GM21447 (cell line): ENCODE measurements around the gene NUFIP1.
"Not testable (repeated sequence)": the region's sequence is repeated elsewhere in the genome, so short reads cannot be mapped to it uniquely, and the experiment has no call there.

Experiments used
- ATAC-seq: cut with Tn5 transposase; IDR thresholded peaks from one replicate; pipeline ENCODE4 v1.9.1; 2021; ENCODE audit not compliant: unreplicated experiment

NUFIP1 gene

DNA sequence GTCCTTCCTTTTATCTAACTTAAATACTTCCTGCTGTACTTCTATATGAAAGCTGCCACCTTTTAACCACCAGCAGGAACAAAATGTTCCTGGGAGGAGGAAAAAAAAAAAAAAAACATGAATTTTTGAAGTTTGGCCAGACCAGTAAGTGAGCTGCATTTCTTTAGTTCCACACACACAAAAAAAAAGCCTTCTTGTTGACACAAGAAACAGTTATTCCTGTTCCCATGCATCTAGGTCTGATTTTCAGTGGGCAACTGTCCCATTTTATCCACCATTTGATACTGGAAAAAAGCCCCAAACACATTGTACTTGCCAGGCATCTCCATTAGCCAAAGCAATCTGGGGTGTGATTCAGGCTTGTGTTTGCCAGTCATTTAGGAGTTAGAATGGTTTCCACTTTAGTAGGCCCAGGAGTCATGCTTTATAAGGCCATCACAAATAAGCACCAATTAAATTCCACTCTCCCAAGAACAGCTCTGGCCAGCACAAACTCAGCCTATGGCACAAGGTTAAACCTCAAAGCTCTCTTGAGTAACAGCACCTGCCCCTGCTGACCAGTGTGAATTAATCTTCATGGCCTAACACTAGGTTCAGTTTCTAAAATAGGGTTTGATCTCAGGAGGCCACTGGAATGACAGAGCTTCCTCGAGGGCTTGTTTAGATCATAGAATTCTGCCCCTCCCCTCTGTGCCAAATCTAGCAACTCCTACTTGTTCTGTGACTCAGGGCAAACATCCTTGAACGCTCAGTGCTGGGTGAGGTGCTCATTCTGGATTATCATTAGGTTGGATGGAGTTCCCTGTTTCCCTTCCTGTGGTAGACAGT lies 67.1 kb downstream of the NUFIP1 start:
- ATAC-seq = no peak

DNA sequence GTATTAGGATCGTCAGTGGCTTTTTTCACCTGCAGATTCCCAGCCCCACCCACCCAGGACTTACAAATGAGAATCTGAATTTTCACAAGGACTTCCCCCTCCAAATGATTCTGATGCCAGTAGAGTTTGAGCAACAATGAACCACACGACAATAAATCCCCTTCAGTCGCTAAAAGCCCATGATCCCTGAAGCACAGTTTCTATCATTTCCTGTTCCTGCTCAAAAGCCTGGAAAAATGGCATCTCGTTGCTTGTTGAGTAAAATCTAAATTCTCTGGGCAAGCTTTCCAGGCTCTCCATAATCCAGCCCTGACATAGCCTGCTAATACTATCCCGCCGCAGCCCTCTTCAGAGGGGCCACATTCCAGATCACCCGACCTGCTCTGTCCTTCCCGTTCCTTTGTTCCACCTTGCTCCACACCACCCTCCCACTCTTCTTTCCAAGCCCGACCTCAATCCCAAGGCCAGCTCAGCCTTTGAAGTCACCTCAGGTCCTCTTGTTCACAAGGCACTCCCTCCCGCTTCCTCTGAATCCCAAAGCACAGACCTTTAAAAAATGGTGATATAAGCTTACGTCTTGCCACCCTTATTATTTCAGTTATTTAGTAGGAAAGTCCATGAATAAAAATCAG lies 67.9 kb downstream of the NUFIP1 start:
- ATAC-seq = no peak

DNA sequence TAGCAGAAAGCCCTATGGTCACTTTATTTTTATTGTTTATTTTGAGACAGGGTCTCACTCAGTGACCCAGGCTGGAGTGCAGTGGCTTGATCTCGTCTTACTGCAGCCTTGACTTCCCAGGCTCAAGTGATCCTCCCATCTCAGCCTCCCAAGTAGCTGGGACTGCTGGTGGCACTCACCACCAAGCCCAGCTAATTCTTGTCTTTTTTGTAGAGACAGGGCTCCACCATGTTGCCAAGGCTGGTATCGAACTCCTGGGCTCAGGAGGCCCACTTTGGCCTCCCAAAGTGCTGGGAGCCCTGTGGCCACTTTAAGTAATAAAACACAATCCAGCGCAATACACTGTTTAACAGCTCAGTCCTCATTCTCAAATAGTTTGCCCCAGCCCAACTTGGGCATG lies 69.3 kb downstream of the NUFIP1 start:
- no peak for ATAC-seq

DNA sequence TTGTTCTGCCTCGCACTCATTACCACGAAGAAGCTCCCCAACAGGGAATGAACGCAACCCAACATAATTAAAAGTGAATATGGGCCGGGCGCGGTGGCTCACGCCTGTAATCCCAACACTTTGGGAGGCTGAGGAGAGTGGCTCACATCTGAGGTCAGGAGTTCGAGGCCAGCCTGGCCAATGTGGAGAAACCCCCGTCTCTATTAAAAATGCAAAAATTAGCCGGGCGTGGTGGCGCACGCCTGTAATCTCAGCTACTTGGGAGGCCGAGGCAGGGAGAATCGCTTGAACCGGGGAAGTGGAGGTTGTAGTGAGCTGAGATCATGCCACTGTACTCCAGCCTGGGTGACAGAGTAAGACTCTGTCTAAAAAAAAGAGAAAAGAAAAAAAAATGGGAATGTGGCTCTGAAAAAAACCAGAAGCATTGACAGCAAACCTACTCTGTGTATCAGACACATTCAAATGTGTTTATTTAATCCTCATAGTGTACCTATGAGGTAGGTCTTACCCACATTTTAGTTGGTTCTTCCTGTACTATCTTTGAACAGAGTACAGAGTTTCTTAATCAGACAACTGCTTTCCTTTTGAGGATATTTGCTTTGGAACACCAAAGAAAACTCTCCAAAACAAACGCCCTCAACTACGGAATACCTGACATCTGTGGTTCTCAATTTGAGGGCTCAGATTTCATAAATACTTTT lies 70.0 kb downstream of the NUFIP1 start:
- ATAC-seq = no peak

DNA sequence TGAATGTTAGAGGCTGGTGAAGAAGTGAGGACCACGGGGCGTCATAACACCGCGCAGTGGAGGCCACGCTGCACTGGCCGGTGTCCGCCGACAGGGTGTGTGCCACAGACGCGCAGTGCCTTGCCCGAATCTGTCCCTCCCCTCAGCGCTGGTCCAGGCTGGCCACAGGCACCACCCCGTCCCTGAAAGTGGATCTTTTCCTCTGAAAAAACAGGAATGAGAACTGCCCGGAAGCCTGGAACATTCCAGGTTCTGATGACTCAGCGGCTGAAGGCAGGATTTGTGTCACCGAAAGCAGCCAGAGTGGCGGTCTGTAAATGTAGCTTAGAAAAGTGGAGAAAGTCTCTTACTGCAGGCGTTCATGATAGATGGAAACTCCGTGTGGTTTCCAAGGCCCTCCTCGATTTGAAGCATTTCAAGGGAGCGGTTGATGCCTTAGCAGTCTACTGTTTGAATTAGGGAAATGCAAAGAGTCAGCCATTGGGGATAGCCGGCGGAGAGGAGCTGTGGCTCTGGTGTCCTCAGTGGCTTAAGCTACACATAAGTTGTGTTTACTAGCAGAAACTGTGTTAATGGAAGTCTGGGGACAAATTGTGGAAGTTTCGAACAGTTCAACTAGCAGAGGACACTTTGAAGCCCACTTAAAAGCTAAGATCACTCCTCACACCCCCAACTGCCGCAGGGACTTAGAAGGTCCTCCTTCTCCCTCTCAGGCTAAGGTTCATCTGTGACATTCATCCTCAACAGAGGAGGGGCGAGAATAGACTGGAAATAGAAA lies 70.8 kb downstream of the NUFIP1 start:
- ATAC-seq = peak; percentile 85

DNA sequence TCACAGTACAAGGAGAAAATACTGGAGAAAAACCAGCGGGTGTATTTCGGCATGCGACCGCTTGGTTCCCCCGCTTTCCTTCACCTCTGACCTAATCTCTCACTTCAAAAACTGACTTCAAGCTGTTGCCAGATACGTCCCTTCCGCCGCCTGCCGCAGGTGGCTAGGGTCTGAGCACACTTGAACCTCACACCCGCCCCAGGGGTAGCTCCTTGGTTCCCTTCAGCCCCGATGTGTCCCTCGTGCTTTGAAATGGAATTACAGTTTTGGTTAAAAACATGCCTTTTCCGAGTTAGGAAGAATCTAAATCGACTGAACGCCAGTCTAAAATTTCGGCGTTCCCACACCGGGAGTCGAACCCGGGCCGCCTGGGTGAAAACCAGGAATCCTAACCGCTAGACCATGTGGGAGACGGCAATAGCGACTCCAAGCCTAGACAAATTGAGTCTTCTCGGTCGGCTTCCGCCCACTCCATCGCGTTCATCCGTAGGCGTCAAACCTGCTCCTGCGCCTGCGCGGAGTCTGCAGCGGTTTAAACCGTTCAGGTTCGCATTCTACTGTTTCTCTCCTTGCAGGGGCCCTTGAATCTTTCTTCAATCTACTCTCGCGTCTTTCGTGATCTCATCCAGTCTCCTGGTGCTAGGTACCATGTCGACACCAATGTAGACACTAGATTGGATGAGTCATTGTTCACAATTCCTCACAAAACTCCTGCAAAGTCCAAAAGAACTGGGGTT lies 71.5 kb downstream of the NUFIP1 start:
- peak; percentile 78 for ATAC-seq

DNA sequence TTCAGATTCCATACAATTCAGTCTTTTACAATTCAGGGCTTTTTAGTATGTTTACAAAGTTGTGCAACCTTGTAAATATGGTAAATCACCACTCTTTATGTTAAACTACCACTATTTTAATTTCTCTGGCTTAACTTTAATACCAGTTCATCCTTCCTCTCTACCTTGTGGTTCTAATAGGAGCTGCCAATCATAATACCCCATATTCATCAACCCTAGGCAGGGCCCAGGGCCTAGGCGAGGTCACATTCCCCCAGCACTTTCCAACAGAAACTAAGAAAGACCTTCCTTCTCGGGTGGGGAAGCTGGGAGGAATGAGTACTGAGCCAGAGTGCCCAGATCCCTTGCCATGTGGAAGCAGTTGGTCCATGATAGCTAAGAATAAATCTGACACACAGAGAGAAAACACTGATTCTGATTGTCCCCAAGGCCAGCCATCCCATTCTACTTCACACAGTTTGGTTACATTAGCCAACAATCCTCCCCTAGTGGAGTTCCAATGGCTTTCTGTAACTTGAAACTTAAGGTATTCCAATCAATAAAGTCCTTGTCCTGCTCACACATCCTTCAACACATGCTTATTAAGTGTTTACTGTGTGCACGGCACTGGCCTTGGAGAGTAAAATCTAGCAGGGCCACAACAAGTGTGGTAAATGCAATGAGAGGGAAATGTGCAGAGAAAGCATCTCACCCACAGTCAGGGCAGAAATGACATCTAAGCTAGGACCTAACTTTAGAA lies 76.8 kb downstream of the NUFIP1 start:
- ATAC-seq = no peak

DNA sequence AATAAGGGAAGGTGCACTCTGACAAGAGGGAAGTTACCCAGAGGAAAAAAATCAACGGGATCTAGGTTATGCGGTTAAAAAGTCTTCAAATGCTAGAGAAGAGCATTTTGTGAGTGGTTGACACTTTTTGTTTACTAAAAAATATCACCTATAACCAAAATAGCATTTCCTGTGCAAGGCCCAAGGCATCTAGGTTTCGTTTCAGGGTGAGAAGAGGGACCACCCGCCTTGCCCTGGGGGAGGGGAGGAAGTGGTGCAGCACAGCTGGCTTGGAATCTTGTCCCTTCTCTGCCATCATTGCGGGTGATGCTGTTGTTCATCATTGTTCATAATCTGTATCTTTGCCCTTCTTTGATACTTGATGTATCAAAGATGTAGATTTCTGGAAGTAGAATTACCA lies 80.6 kb downstream of the NUFIP1 start:
- ATAC-seq = no peak

DNA sequence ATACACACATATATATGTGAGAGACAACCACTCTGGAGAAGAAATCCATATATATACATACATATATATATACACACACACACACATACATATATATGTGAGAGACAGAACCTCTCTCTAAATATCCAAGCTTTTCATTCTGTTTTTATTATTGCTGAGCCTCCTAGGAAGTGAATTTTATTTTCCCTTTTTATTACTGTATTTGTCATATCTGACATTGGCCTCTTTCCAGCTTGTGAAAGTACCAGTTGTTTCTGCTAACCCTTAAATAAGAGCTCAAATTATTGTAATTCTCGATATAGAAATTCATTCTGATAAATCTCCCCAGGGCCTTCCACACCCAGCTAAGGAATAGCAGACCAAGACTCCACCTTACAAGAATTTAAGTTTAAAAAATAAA lies 81.0 kb downstream of the NUFIP1 start:
- ATAC-seq = no peak

DNA sequence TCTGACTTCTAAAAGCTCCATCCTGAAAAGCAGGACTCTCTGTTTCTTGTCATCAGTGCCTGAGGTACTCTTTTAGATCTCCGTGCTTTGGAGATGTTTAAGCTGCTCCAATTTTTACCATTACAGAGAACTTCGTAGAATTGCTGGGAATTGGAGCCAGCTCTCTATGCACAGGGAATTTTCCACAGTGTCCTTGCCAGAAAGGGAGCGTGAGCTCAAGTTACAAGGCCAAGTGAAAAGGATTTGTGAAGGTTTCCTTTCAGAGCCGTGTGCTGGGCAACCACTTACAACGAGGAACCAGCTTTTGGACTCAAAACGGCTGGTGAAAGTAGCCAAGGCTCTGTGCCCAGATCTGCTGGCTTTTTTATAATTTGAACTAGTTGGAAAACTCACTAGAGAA lies 82.6 kb downstream of the NUFIP1 start:
- ATAC-seq = no peak

DNA sequence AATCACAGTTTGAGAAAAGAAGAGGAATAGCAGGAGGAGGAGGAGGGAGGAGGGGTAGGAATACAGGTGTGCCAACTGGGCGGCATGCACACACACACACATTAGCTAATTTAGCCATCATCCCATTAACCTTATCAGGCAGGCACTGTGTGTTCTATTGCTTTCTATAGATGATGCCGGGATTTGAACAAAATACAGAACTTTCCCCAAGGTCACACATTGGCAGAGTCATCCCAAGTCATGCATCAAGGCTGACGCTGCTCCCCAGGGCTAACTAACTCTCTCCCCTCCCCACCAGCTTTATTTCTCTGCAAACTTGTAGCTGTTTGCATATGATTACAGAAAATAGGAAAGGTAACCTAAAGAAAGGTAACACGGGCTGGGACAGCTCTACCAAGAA lies 83.0 kb downstream of the NUFIP1 start:
- ATAC-seq = no peak

DNA sequence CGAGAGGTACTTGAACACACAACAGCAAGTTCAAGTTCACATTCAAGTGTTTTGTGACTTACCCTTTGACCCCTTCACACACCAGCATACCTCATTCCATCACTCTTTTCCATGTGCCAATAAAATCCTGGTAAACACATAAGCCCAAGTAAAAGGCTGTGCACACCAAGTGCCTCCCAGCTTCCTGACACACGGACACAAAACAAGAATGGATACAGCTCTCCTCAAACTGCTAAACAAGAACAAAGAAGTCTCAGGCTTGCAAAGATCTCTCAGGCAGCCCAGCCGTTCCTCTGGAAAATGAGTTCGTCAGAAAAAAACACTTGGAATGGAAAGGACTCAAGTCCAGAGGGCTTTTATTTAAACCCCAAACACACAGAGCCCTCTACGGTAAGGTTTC lies 83.7 kb downstream of the NUFIP1 start:
- no peak for ATAC-seq

DNA sequence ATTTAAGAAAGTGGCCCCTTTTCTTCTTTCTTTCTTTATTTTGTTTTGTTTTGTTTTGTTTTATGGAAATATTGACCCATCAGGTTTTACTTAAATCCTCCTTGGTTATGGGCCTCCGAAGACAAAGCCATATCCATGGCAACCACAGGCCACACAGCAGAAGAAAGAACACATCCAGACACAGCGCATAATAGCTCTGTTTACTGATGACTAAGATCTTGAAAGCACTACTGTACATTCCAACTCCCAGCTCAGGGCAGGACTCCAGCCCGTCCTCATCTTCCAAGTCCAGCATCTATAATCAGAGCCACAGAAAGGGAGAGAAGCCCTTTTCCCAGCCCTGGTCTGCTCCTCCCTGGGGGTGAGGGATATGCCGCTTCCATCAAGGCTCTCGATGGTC lies 84.3 kb downstream of the NUFIP1 start:
- ATAC-seq = no peak

DNA sequence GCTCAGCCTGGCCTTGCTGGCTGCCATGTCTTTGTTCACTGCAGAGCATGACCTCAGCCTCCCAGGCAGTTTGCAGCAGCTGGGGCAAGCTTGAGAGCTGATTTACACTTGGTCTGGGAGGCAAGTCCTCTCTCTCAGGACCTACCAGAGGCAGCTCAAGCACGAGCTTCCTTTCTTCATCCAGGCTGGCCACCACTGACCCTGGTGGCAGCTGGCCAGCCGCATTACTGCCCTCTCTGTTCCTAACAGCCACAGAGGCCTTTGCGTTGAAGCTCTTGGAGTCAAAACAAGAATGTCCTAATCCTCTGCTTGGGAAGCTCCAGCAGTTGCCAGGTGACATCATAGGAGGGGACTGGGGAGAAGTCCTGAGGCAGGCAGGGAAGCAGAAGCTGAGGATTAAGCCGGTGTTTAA lies 85.7 kb downstream of the NUFIP1 start:
- ATAC-seq = no peak

DNA sequence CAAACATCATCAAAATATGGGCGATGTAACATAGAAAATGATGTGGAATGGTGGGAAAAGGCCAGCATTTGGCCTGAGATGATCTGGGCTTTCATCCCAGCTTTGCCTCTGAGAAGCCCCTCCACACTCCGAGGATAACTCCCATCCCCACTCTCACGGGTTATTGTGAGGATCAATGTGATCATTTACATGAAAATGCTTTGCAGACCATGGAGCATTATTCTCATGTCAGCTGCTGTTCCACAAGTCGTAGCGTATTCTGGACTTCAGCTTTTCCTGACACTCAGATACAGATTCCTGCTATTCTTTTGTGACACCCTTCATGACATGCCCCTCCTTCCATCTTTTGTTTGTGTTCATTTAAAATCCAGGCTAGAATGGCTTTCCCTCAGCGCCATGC lies 86.5 kb downstream of the NUFIP1 start:
- no peak for ATAC-seq

DNA sequence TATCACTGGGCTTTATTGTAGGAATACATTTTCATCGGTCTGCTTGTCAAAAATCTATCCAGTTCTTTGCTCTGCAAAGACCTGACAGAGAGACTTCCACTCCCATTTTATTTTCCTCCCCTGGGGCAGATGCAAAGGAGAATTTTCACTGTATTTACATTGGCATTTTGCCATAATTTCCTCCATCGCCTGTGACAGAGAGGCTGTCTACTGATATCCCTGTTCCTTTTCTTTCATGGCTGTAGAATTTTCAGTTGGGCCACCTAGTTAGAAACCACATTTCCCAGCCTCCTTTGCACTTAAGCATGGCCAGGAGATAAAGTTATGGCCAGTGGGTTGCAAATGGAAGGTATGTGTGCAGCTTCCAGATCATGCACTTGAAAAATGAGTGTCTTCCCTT lies 89.3 kb downstream of the NUFIP1 start:
- ATAC-seq = no peak

DNA sequence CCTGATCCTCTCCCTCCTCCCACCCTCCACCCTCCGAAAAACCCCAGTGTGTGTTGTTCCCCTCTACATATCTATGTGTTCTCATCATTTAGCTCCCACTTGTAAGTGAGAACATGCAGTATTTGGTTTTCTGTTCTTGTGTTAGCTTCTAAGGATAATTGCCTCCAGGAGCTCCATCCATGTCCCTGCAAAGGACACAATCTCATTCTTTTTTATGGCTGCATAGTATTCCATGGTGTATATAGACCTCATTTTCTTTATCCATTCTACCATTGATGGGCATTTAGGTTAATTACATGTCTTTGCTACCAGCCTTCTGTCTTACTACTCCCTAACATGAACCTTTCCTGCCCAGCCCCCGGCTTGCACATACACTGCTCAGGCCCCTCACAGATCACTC lies 91.0 kb downstream of the NUFIP1 start:
- ATAC-seq = not testable (repeated sequence)

DNA sequence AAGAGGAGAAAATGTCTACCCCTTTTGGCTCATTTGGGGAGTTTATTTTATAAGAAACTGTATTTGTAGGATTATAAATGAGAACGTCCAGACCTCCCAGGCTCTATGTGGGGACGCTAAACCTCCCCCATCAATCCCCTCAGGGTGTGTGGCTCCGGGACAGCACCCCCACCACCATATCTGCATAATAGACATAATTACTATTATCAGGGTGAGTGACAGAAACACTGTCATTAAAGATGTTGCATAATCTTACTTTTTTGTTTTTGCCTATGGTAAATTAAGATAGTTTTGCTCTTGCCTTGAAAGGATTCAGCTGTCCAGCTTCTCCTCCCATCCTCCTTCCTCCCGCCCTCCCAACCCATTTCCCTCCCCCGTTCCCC lies 93.3 kb downstream of the NUFIP1 start:
- ATAC-seq = no peak

DNA sequence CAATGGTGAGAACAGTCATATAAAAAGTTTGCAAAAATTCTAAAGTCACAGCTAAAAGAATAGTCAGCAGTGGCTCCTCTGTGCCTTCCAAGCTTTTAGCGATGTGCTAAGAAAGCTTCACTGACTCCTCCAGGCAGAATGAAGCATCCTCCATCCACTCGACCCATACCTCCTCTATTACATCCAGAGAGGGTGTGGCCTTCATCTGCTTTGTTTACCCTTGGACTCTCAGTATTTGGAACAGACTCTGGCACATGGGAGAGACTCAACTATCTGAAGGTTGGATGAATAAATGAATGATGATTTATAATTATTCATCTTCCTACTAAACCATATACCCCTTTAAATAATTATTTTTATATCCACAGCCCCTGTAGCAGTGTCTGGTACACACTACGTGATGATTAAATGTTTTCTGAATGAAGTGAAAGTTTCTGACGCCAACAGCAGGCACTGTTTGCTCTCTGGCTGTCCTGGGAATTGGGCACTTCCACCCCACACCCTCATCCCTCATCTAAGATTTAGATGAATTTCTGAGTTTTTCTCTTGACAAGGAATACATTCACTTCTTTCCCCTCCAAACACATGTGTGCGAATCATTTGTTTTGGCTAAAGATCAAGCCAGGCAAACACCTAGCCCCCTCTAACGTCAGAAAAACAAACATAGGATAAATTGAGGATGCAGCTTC lies 93.9 kb downstream of the NUFIP1 start:
- ATAC-seq = no peak
